ENCODE measurements around the gene CFAP97.
A peak's percentile ranks its signal among the peaks of the same experiment; 100 is the strongest.

The CFAP97 gene

GRCh38 chr4:185167234-185167633 lies 36.6 kb downstream of the CFAP97 start:
- TF ChIP-seq CTCF (IDR thresholded peaks at IDR 0.05; ENCODE audit: insufficient read depth, low read length), result no peak
- no peak for TF ChIP-seq GABPA (IDR thresholded peaks at IDR 0.05; ENCODE audit: low read depth)
- TF ChIP-seq POLR2AphosphoS5 (IDR thresholded peaks at IDR 0.05; ENCODE audit: low read depth), result no peak
- no peak for TF ChIP-seq REST (IDR thresholded peaks at IDR 0.05; ENCODE audit: insufficient replicate concordance, low read depth)
- TF ChIP-seq SPI1 (IDR thresholded peaks at IDR 0.05; ENCODE audit: borderline replicate concordance, low read depth), result no peak
- Histone ChIP-seq H3K27ac (replicated peaks) (no peak overlapping the region), H3K27me3 (ENCODE audit: insufficient read depth, poor library complexity, severe bottlenecking) (no peaks in the 10 kb centered on the region), H3K4me3 (replicated peaks; ENCODE audit: insufficient read depth, low read length) (no peak overlapping the region)
- no peak for DNase-seq (ENCODE audit: low read depth in 1 of 2, low spot score in 1 of 2)

GRCh38 chr4:185165605-185166063 lies 38.2 kb downstream of the CFAP97 start:
- Histone ChIP-seq H3K27me3 (ENCODE audit: insufficient read depth, poor library complexity, severe bottlenecking) (no peaks in the 10 kb centered on the region), H3K4me3 (replicated peaks; ENCODE audit: insufficient read depth, low read length) (no peak overlapping the region), H3K27ac (replicated peaks) (no peak overlapping the region)
- TF ChIP-seq CTCF (IDR thresholded peaks at IDR 0.05; ENCODE audit: insufficient read depth, low read length), result no peak
- TF ChIP-seq SPI1 (IDR thresholded peaks at IDR 0.05; ENCODE audit: borderline replicate concordance, low read depth), result no peak
- TF ChIP-seq REST (IDR thresholded peaks at IDR 0.05; ENCODE audit: insufficient replicate concordance, low read depth), result no peak
- peak; percentile 80; the same call in 1 of the 2 replicates for TF ChIP-seq POLR2AphosphoS5 (IDR thresholded peaks at IDR 0.05; ENCODE audit: low read depth)
- TF ChIP-seq GABPA (IDR thresholded peaks at IDR 0.05; ENCODE audit: low read depth), result no peak
- DNase-seq (ENCODE audit: low read depth in 1 of 2, low spot score in 1 of 2), result peak in 1 of 2 experiments; percentile 40

GRCh38 chr4:185151296-185151695 lies 52.5 kb downstream of the CFAP97 start:
- H3K27me3 ChIP-seq (ENCODE audit: insufficient read depth, poor library complexity, severe bottlenecking), result no peaks in the 10 kb centered on the region
- DNase-seq (ENCODE audit: low read depth in 1 of 2, low spot score in 1 of 2), result no peak
- H3K4me3 ChIP-seq (replicated peaks; ENCODE audit: insufficient read depth, low read length), result no peak overlapping the region
- no peak overlapping the region for H3K27ac ChIP-seq (replicated peaks)
- TF ChIP-seq SPI1 (IDR thresholded peaks at IDR 0.05; ENCODE audit: borderline replicate concordance, low read depth) (no peak), CTCF (IDR thresholded peaks at IDR 0.05; ENCODE audit: insufficient read depth, low read length) (no peak), GABPA (IDR thresholded peaks at IDR 0.05; ENCODE audit: low read depth) (no peak), REST (IDR thresholded peaks at IDR 0.05; ENCODE audit: insufficient replicate concordance, low read depth) (no peak), POLR2AphosphoS5 (IDR thresholded peaks at IDR 0.05; ENCODE audit: low read depth) (no peak)

Data from HL-60 (cell line).